ENCODE data around the gene LARGE1.

Gene LARGE1

DNA sequence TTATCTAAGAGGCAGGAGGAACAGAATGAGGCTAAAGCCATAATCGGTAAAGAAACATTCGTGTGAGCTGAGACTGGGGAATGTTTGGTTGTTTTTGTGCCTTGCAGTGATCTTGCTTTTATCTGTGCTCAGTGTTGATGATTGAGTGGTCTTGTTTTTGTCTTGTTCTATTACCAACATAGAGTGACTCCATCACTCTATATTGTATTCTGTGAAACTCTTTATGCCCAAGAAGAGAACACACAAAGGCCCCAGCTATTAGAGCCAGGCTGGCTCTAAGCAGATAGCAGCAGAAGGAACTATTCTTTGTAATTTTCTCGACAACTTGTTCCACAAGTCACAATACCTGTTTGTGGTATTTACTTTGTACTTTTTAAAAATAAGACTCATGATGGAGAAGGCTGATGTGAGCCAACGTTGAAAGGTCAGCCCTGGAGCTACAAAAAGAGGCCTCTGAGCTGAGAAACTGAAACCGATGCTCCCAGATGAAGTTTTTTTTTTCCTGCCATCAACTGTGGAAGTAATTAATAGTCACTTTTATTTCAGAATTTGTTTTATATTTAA lies 68.4 kb downstream of the LARGE1 start:
- DNase-seq = no peak

DNA sequence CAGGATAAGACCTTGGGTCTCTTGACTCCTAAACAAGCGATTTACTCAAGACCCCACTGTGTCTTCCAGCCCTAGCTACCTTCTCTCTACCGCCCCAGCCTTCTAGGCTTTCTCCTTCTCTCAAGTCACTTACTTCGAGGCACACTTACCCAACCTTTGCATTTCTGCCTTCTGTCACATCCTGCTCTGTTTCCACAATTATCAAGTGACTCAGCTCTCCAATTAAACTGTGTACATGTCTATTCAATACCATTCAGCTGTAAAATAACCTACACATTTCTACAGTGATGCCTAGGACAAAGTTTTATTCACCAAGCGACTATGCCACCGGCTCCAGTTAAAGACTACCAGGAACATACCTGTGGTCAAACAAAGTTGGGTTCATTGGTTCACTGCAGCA lies 69.0 kb downstream of the LARGE1 start:
- DNase-seq = no peak

DNA sequence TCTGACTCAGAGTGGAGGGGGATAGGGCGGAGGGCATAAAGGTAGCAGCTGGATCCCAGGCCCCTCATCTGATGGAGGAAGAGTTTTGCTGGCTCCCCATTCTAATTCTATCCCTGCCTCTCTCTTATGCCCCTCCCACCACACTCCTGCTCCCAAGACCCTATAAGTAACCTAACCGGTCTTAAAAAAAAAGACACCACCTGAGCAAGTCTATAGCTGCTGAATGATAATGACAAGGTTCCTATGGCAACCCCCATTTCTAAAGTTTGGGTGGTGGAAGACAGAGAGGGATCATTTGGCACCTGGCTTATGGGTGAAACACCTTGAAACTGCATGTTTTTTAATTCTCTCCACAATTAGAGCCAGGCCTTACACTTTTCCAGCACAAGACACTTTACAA lies 69.6 kb downstream of the LARGE1 start:
- DNase-seq = no peak

DNA sequence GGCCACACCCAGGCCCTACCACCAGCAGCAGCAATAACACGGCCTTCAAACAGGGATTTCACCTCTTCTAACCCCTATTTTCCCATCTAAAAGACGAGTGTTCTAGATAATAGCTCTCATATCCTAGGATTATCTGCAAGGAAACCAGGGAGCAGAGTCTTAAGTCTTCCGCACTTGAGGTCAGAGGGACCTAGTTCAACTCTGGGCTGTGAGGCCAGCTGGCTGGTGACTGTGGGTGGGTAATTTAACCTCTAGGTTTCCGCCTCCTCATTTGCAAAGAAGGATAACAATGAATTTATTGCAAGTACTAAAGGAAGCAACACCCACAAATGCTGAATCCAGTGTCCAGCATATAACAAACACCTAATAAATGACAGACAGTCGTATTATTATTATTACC lies 70.1 kb downstream of the LARGE1 start:
- DNase-seq = no peak

DNA sequence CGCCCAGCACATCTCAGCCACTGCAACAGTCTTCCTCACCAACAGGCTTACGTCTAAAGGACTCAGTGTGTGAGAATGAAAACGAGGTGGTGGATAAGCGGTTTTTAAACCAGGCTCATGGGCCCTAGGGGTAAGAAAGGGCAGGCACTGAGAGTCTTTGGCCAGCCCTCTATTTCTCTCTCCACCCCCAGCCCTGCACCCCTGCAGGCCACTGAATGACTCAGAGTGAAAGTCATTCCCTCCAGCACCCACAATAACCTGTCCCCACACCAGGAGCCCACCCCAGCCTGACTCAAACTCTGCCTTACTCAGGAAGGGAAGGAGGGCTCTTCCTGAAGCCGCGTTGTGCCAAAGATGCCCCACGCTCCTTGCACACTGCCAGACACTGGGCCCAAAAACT lies 72.0 kb downstream of the LARGE1 start:
- no peak for DNase-seq

DNA sequence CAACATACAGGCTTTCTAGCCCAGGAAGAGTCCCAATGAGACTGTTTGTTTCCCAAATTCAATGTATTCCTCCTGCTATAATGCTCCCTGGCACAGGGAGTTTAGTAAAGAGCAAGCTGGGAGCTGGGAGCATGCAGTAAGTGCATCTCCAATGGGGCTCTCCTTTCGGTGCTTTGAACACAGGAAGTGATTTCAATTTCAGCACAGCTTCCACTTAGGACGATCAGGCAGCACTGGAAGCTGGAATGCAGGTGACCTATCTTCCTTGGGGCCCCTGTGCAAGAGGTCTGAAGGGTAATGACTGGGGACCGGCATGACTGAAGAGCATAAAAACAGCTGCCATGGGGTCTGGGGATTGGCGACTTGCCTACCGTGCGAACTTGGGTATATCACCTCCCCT lies 76.0 kb downstream of the LARGE1 start:
- DNase-seq = no peak

DNA sequence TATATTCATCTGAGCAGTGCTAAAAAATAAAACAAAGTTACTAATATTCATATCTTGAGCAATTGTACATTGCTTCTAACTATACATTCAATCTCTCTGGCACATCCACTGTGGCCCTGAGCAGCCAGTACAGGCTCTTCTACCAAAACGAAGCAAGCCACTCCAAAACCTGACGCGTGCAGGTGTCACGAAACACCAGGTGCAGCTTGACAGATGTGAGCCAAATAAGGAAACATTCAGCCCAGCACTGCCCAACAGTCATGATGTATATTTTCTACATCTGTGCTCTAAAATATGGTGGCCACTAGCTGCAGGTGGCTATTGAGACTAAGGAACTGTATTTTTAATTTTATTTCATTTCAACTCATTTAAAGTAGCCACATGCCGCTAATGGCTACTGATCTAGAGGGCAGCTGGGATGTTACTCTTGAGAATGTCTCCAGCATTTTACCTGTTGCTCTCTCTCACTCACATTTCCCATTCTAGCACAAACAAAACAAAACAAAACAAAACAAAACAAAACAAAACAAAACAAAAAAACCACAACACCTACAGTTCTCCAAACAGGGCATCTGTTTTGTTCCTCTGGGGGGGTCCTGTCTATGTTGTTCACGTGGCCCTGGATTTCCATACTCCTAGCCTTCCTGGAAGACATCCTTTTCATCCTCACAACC lies 77.7 kb downstream of the LARGE1 start:
- peak; percentile 13 for DNase-seq

DNA sequence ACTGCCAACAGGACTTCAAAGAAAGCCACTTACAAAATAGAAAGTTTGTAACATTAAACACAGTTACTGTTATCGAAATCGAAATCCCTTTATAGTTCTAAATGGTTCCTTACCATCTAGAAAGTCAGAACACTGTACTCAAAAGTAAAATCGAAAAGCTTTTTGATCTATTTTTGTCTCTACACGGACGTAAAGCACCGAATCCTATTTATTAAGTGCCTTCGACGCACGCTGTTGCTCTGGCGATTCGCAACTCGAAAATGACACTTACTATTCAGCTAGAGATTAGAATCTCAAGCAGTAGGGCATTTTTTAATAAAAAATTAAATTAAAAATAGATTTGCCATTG lies 78.3 kb downstream of the LARGE1 start:
- DNase-seq = no peak

DNA sequence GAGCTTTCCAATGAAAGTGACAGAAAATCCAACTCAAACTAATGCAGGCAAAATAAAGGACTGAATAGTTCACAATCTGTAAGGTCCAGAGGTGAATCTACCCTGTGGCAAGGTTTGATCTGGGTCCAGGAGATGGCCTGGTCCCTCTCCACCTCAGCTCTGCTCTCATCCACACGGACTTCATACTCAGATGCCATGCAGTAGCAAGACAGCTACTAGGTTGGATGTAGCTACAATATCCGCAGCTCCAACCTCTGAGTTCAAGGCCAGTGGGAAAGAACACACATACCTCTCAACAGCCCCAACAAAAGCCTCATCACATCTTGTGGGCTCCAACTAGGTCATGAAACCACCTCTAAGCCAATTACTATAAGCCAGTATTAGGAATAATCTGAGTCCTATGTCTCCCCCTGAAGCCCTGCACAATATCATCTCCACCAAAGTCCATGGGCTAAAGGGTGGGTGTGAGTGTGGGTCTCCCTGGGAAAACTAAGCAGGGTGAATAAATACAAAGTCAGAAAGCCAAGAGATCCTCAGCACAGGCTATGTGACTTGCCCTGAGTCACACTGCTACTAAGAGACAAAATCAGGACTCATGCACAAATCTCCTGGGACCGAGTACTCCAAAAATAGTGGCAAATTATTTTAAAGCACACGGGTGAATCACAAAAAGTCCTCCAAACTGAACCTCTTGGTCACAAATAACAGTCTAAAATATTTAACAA lies 78.8 kb downstream of the LARGE1 start:
- no peak for DNase-seq

DNA sequence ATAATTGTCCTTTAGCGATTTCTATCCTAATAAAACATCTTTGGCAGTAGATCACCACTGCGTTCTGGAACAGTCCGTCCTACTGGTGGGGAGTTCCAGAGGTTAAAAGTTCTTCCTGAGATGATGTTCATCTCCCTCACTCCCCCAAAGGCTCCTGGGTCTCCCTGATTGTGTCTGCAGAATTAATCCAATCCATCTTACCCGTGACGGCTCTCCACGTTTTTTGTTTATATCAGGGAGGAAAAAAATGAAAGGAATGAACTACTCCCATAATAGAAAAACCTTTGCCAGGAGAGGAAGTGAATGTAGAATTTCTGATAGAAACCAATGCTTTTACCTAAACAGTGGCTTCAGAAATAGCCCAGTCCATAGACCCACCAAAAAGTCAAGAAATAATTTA lies 81.6 kb downstream of the LARGE1 start:
- no peak for DNase-seq

DNA sequence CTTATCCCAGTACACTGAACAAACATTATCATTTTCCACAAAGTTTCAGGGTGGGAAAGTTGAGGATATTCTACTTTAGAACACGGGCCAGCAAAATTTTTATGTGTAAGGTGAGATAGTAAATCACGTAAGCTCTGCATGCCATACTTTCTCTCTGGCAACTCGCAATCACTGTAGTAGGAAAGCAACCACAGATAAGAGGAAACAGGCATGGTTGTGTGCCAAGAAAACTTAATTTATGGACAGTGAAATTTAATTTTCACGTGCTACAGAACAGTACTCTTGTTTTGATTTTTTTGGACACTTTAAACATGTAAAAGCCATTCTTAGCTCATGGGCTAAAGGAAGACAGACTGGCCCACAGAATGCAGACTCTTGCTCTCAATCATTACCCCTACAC lies 82.5 kb downstream of the LARGE1 start:
- DNase-seq = no peak

DNA sequence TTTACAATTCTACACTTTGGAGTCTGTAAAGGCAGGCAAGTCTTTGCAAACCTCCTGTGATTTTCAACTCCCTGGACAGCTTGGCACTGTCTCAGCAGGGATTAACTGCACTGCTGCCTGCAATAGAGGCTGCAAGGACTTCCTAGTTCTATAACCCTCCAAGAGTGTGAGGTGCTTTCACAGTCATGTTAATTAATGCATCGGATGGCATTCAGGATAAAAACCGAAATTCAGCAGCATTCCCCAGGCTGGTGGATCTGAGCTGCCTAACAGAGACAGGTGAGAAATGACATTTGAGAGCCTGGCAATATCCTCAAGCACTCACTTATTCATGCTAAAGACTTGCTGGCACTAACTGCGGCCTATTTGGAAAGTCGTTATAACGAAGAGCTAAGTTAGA lies 85.0 kb downstream of the LARGE1 start:
- DNase-seq = no peak

DNA sequence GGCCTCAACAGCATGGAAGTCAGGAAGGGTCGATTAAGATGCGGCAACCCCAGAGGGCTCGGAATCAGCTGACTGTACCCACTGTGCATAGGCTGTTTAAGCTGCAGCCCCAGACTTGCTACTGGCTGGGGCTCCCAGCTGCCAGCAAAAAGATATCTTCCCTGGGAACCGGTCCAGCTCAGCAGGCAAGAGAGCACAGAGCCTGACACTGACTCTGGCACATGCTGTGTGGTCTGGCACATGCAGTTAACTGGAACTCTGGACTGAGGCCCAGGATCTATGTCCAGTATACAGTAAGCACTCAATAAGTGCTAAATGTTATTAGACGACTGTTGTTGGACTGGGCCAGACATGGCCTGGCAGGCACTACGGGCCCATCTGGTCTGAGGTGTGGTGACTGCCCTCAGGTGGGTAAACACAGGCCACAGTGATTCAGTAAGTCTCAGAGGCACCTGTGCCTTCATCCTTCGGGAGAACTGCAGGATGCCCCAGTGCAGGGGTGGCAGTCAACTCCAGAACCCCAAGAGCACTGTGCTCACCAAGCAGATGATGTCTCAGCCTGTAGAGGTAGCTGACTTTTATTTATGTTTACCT lies 87.6 kb downstream of the LARGE1 start:
- DNase-seq = no peak

DNA sequence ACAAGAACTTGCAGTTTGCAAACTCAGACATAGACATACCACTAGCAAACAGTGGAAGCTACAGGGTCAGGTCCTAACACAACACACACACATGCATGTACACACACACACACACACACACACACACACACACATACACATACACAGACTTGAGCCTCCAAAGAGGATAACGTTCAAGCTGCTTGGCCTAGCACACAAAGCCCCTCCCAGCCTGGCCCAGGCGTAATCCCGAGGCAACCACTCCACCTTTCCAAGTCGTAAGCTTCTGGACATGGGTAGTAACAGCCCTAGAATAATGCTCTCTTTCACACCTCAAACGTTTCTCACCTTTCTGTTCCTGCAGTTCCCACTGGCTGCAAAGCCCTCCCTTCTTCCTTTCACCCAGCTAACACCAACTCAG lies 88.6 kb downstream of the LARGE1 start:
- no peak for DNase-seq

DNA sequence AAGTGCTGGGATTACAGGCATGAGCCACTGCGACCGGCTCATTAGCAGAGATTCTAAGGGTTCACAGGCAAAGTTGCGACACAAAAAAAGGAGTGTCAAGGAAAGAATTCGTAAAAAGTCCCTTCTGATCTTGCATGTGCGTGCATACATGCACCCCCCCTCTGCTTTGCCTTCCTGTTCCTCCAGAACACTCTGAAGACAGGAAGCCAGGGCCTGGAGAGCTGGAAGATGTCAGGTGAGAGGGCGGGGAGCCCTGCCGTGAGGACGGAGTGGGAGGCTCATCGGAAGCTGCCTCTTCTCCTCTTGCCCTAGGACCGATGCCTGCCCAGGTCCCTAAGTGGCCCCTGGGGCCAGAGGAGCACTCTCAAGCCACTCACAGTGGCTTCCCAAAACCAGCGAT lies 89.1 kb downstream of the LARGE1 start:
- DNase-seq = no peak

DNA sequence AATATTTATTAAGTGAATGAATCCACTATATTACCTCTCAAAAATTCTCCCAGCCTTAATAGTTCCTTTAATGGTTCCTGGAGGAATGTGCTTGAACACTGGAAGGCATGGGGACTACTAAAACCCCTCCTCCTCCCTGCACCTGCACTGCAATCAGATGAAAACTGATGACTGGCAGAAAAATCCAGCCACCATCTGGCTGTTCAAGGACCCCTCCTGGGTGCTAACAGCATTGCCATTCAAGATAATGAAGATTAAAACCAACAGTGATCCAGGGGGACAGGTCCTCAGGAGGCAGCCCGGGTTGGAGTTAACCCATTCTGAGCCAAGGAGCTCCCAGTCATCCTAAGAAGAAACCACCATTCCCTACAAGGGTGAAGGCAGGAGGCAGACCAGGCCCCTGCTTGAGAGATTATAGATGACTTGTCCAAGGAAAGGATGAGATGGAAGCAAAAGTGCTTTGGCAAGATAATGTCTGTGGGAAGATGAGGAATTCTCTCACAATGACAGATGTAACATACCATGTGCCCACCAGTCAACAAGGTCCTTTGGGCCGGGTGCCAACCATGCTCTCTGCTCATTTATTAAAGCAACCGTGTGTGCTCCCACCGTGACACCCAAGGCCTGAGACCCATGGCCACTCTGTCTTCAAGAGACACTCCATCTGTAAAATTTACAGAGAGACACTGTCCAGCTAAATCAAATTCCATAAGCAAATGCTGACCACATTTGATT lies 90.6 kb downstream of the LARGE1 start:
- DNase-seq = peak; percentile 17

DNA sequence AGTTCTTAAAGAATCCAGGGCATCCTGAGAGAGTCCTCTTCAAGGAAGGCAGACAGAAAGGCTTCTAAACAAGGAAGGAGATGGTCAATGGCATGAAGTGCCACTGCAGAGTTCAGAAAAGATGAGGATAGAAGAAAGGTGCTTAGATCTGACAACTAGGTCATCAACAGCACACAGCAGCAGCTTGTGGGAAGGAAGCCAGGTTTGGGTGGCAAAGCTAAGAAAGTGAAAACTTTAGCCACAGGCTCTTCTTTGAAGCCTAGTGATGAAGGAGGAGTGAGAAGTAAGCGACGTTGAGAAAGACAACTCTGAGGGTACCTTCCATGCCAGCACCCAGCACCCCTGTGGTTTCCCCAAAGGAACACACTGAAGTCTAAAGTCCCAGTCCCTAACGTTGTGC lies 92.0 kb downstream of the LARGE1 start:
- no peak for DNase-seq

DNA sequence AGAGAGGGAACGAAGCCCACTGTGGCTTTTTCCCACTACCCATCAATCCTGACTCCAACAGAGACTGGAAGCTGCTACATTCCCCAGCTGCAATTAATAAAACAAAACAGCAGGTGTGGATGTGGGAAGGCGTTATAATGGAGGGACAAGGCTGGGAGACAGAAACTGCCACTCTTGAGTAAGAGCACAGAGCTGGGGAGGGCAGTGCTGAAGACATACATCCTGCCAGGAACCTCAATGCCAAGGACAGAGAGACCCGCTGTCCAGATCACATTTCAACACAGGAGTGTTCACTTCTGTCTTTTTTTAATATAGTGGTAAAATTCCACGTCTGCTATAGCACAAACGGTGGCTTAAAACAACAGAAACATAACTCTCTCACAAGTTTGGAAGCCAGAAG lies 94.5 kb downstream of the LARGE1 start:
- DNase-seq = no peak

DNA sequence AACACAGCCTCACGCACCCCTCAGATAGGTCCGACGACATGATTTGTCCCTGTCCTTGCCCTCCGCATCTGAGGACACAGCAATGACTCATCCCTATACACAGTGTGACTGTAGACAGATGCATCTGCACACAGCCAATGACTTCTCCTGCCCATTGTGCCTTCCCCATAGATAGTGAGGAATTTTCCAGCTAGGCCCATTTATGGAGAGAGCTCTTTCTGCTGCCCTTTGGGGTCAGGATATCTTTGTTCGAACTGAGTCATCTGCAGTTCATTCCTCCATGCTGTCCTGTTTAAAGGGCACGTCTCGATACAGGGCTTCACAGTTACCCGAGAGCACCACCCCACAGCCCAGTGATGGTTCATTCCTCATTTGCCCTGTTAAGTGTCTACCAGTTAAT lies 96.7 kb downstream of the LARGE1 start:
- DNase-seq = no peak

DNA sequence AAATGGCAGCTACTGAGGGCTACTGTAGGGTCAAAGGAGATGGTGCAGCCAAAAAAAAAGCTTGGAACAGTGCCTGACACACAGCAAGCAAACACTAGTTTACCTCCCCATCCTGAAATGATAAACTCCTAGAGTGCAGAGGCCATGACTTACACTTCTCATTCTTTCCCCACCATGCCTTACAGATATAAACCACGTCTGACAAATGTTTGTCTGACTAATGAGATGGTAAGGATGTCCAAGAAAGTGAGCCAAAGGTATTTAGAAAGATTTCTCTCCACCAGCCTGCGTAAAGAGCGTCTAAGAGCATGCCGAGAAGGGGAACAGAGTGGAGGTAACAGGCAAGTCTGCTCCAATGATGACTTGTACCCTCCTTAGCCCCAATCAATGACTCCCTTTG lies 99.0 kb downstream of the LARGE1 start:
- no peak for DNase-seq

DNA sequence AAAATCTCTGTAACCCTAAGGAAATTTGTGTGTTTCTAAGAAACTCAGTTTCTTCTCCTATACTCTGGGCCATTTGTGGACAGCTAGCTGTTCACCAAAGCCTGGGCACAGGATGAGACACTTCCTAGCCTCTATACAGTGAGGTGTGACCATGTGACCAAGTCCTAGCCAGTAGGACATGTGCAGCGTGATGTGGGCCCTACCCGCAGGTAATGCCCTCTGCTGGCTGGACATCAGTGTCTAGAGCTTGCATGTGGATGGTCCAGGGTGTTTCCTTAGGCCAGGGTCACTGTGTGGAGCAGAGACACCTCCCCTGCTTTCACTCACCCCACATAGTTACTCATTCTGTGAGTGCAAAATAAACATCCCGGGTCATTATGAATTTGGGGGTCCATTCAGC lies 100.5 kb downstream of the LARGE1 start:
- no peak for DNase-seq

DNA sequence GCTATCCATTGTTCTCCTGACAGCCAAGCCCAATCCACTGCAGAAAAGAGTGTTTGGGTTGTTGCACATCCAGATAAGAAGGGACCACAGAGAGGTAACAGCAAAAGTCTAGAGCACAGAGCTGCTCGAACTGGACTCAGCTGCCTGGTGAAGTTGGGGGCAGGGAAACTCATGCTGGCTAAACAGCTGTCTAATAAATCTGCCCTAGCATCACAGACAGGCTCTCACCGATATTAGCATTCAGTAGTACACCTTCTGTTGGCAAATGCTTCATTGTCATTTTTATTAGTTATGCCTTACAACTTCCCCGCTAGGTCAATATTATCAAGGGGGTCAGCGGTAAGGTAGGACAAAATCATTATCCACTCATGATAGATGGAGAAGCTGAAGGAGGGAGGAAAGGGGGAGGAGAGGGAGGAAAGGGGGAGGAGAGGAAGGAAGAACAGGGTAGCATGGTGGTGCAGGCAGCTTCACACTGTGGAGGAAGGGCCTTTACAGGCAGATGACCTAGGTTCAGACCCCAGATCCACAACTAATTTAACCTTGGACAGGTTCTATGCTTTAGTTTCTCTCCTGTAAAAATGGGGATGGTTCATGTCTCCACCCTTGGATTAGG lies 102.7 kb downstream of the LARGE1 start:
- no peak for DNase-seq

DNA sequence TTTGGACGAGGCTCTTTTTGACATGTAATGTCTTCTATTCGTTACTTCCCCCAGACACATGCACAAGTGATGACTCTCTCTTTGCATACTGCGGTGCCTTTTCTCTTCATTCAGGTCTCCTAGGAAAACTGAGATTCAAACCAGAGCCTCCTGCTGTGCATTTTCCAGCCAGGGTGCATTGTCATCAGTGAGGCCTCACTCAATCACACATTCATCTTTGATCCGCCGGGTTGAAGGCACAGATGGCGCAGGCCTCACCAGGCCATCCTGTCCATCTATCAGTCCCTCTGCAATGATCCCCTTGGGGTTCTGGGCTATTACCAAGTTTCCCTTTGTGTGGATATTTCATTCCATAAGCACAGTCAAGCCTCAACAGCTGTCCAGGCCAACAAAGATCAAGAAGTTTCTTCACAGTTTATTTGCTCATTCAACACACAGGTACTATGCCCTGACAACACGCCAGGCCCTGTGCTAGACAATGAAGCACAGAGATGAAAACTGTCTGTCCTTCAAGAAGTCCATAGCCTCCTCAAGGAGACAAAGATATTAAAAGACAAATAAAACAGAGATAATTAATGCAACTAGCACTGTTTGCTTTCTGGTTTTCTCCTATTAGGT lies 107.8 kb downstream of the LARGE1 start:
- no peak for DNase-seq
